ENCODE measurements around the gene SNCA.

Gene SNCA

GRCh38 chr4:89836897-89837384, at the start of gene SNCA:
Gene SNCA (minus strand): TSS chr4:89837161. CDS start chr4:89835667, 1,494 bp downstream.
- H3K27ac ChIP-seq = peak within 1 kb of the TSS; percentile 39
- TF ChIP-seq ZFX (IDR thresholded peaks at IDR 0.05; ENCODE audit: borderline replicate concordance) = no peak
- no peak for TF ChIP-seq CTCF (IDR thresholded peaks at IDR 0.05)

- no peak for TF ChIP-seq ZFX (IDR thresholded peaks at IDR 0.05; ENCODE audit: borderline replicate concordance)
- TF ChIP-seq CTCF (IDR thresholded peaks at IDR 0.05) = no peak
- H3K27ac ChIP-seq = no peak overlapping the region
Observed at GRCh38 chr4:89879215-89879614, 42.3 kb upstream of the SNCA start.

GRCh38 chr4:89878611-89879010, 41.6 kb upstream of the SNCA start:
- TF ChIP-seq ZFX (IDR thresholded peaks at IDR 0.05; ENCODE audit: borderline replicate concordance) (no peak), CTCF (IDR thresholded peaks at IDR 0.05) (no peak)

GRCh38 chr4:89876548-89876947, 39.6 kb upstream of the SNCA start:
- no peak for TF ChIP-seq ZFX (IDR thresholded peaks at IDR 0.05; ENCODE audit: borderline replicate concordance)
- H3K27ac ChIP-seq = no peak overlapping the region

More at GRCh38 chr4:89878611-89879010, 41.6 kb upstream of the SNCA start:
- no peak overlapping the region for H3K27ac ChIP-seq

GRCh38 chr4:89871211-89871610, 34.2 kb upstream of the SNCA start:
- no peak for TF ChIP-seq ZFX (IDR thresholded peaks at IDR 0.05; ENCODE audit: borderline replicate concordance)
- no peak for TF ChIP-seq CTCF (IDR thresholded peaks at IDR 0.05)
- H3K27ac ChIP-seq = no peak overlapping the region

GRCh38 chr4:89868999-89869589, 32.1 kb upstream of the SNCA start:
- H3K27ac ChIP-seq = no peak overlapping the region
- TF ChIP-seq ZFX (IDR thresholded peaks at IDR 0.05; ENCODE audit: borderline replicate concordance) (no peak), CTCF (IDR thresholded peaks at IDR 0.05) (peak; percentile 64)

GRCh38 chr4:89868276-89868675, 31.3 kb upstream of the SNCA start:
- no peak overlapping the region for H3K27ac ChIP-seq
- TF ChIP-seq CTCF (IDR thresholded peaks at IDR 0.05) (no peak), ZFX (IDR thresholded peaks at IDR 0.05; ENCODE audit: borderline replicate concordance) (no peak)

- TF ChIP-seq CTCF (IDR thresholded peaks at IDR 0.05) = no peak
- no peak for TF ChIP-seq ZFX (IDR thresholded peaks at IDR 0.05; ENCODE audit: borderline replicate concordance)
- H3K27ac ChIP-seq = no peak overlapping the region
Observed at GRCh38 chr4:89863533-89863932, 26.6 kb upstream of the SNCA start.

Measured in 22Rv1 (cell line).